Endothelial cell (in vitro differentiated cells): ENCODE measurements around the gene B4GALT1. TPM values are rescaled to one million over a fixed set of nuclear protein-coding genes. Genes with fewer than 3 reads are reported as not detected.

Experiments
- DNase-seq: peaks from one replicate; pipeline ENCODE4 v3.0.0; 2021; ENCODE audit warnings: low spot score
- H3K27ac Mint-ChIP-seq: one replicate; pipeline ENCODE4 v1.8.0; 2021; ENCODE audit warnings: mixed read lengths, inconsistent platforms; ENCODE audit not compliant: unreplicated experiment
- H3K27me3 Mint-ChIP-seq: one replicate; pipeline ENCODE4 v1.8.0; 2021; ENCODE audit warnings: mild to moderate bottlenecking, moderate library complexity, mixed read lengths, inconsistent platforms; ENCODE audit not compliant: unreplicated experiment
- H3K36me3 Mint-ChIP-seq: one replicate; pipeline ENCODE4 v1.8.0; 2021; ENCODE audit warnings: mild to moderate bottlenecking, low read depth, mixed read lengths, inconsistent platforms; ENCODE audit not compliant: unreplicated experiment
- H3K4me1 Mint-ChIP-seq: one replicate; pipeline ENCODE4 v1.8.0; 2021; ENCODE audit warnings: mild to moderate bottlenecking, mixed read lengths, inconsistent platforms; ENCODE audit not compliant: unreplicated experiment
- H3K4me3 Mint-ChIP-seq: one replicate; pipeline ENCODE4 v1.8.0; 2021; ENCODE audit warnings: mild to moderate bottlenecking, mixed read lengths, inconsistent platforms; ENCODE audit not compliant: unreplicated experiment
- H3K9me3 Mint-ChIP-seq: one replicate; pipeline ENCODE4 v1.8.0; 2021; ENCODE audit warnings: mixed read lengths, inconsistent platforms; ENCODE audit not compliant: unreplicated experiment
- CTCF ChIP-seq: fragments of 200-600 bp; sonication (generic); IDR thresholded peaks from one replicate; pipeline ENCODE4 v1.5.0; 2021; ENCODE audit warnings: antibody characterized with exemption; ENCODE audit not compliant: unreplicated experiment
- total RNA-seq: library from RNA; stranded (reverse); fragmentation: NEBNext Ultra II Directional; extraction: Animal tissue kit (Norgen Biotek cat#: 25700); gene quantifications from one replicate; pipeline ENCODE4 v1.2.1, GENCODE V29; 2021; ENCODE audit not compliant: unreplicated experiment

Gene B4GALT1
- total RNA-seq, 1 donor from 2014 or later, result 86.7 TPM

GRCh38 chr9:33151007-33151557 is 16.1 kb downstream of the B4GALT1 start:
- H3K27ac Mint-ChIP-seq, result peak overlapping the region; percentile 21
- H3K4me3 Mint-ChIP-seq, result no peak overlapping the region
- peaks cover 2% of the 10 kb centered on the region for H3K27me3 Mint-ChIP-seq

GRCh38 chr9:33148367-33149014 is 18.6 kb downstream of the B4GALT1 start:
- TF ChIP-seq CTCF, result no peak
- DNase-seq, result no peak
- Mint-ChIP-seq H3K4me3 (no peak overlapping the region), H3K4me1 (peaks cover 67% of the 10 kb centered on the region), H3K9me3 (no peaks in the 10 kb centered on the region), H3K27ac (peak overlapping the region; percentile 58), H3K27me3 (peaks cover 2% of the 10 kb centered on the region), H3K36me3 (no peaks in the 10 kb centered on the region)

More at GRCh38 chr9:33151007-33151557, 16.1 kb downstream of the B4GALT1 start:
- Mint-ChIP-seq H3K4me1 (peaks cover 66% of the 10 kb centered on the region), H3K9me3 (no peaks in the 10 kb centered on the region), H3K36me3 (peaks cover 6% of the 10 kb centered on the region)
- no peak for DNase-seq
- TF ChIP-seq CTCF, result no peak

- Mint-ChIP-seq H3K4me1 (peaks cover 65% of the 10 kb centered on the region), H3K4me3 (no peak overlapping the region), H3K36me3 (no peaks in the 10 kb centered on the region), H3K27me3 (peaks cover 2% of the 10 kb centered on the region), H3K27ac (peak overlapping the region; percentile 32), H3K9me3 (no peaks in the 10 kb centered on the region)
- DNase-seq, result no peak
- no peak for TF ChIP-seq CTCF
Observed at GRCh38 chr9:33147416-33148169, 19.5 kb downstream of the B4GALT1 start.

GRCh38 chr9:33146298-33146697 is 20.8 kb downstream of the B4GALT1 start:
- peaks cover 2% of the 10 kb centered on the region for H3K27me3 Mint-ChIP-seq
- peaks cover 63% of the 10 kb centered on the region for H3K4me1 Mint-ChIP-seq
- no peak overlapping the region for H3K4me3 Mint-ChIP-seq
- no peaks in the 10 kb centered on the region for H3K9me3 Mint-ChIP-seq
- no peak for TF ChIP-seq CTCF
- H3K27ac Mint-ChIP-seq, result no peak overlapping the region
- DNase-seq, result no peak
- H3K36me3 Mint-ChIP-seq, result no peaks in the 10 kb centered on the region

- Mint-ChIP-seq H3K4me1 (peaks cover 64% of the 10 kb centered on the region), H3K27ac (no peak overlapping the region), H3K4me3 (no peak overlapping the region), H3K27me3 (peaks cover 7% of the 10 kb centered on the region), H3K36me3 (no peaks in the 10 kb centered on the region), H3K9me3 (no peaks in the 10 kb centered on the region)
- DNase-seq, result no peak
- TF ChIP-seq CTCF, result no peak
Observed at GRCh38 chr9:33144551-33144950, 22.6 kb downstream of the B4GALT1 start.
